Fibroblast of skin of left quadriceps (primary cell): Measurements from ENCODE around the gene KRT23.

Experiments used
- DNase-seq, 2 experiments: peaks; one replicate each; pipeline ENCODE4 v3.0.0-alpha.2; 2013; ENCODE audit warnings: low read depth in 2 of 2

KRT23 gene, protein sequence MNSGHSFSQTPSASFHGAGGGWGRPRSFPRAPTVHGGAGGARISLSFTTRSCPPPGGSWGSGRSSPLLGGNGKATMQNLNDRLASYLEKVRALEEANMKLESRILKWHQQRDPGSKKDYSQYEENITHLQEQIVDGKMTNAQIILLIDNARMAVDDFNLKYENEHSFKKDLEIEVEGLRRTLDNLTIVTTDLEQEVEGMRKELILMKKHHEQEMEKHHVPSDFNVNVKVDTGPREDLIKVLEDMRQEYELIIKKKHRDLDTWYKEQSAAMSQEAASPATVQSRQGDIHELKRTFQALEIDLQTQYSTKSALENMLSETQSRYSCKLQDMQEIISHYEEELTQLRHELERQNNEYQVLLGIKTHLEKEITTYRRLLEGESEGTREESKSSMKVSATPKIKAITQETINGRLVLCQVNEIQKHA

DNA sequence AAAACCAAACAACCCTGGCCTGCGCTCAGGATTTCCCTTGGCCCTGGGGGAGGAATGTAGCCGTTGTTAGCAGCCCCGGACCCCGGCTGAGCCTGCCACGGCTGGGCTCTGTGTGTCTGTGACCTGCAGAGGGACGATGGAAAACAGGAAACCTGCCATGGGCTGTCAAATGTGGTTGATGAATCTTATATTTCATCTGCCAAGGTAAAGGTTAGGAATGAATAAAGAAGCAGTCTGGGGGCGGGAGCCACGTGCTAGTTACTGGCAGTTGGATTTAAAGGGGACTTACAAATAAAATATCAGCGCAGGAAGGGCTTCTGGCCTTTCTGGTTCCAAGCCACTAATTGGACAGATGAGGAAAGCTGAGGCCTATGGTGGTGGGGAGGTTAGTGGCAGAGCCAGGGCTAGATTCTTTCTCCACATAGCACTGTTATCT, at the start of gene KRT23:
TSS of gene KRT23 (minus strand) at position 263 of the 436 bp plus-strand sequence. CDS start 1,043 bp downstream, outside the sequence.
- no peak for DNase-seq

DNA sequence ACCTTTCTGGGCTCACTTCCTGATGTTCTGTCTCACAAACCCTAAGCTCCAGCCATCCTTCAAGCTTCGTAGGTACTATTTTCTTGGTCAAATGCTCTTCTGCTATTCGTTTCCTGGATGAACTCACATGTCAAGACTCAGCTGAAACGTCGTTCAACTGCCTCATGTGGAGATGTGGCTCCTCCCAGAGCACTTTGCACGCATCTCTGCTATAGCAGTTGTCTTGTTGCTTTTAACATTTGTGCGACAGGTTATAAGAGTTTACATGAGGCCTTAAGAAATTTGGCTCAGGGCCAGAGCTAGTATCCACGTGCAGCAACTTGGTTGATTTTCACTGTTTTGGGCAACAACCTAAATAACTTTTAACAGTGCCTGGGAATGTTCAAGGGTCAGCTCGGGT, 49.5 kb upstream of the KRT23 start:
- DNase-seq: no peak

DNA sequence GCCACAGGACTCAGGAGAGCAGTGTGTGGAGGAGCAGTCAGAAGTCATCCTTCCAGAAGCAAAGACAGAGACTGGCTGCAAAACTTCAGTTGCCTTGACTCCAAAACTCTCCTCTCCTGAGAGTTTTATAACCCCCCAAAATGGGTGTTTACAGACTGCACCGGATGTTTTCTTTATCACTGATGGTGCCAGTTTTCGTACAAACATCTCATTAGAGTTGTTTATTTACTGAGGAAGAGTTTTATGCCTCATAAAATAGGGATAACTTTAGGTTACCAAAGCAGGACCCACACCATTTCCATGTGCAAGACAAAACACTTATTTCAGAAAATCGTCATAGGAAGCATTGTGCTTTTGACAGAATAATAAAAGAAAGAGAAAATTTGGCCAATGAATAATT, 46.8 kb upstream of the KRT23 start, which contains the start of gene KRT40:
TSS of gene KRT40 (minus strand) at position 101 of the 400 bp plus-strand sequence. CDS start at position 48, 53 bp downstream.
- no peak for DNase-seq

DNA sequence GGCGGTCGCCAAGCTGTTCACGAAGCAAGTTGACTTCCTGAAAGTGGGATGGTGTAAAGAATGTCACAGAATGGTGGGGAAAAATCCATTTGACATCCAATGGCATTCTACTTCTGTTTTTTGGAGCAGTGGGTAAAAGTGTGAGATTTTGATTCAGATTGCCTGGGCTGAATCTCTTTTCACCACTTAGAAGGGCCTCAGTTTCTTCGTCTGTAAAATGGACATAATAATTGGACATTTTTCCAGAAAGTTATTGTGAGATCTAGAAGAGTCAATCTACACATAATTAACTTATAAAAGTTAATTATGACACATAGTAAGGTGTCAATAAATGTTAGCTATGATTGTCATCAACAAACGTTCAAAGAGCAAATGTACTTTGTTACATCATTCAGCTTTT, 43.7 kb upstream of the KRT23 start:
- DNase-seq: no peak

DNA sequence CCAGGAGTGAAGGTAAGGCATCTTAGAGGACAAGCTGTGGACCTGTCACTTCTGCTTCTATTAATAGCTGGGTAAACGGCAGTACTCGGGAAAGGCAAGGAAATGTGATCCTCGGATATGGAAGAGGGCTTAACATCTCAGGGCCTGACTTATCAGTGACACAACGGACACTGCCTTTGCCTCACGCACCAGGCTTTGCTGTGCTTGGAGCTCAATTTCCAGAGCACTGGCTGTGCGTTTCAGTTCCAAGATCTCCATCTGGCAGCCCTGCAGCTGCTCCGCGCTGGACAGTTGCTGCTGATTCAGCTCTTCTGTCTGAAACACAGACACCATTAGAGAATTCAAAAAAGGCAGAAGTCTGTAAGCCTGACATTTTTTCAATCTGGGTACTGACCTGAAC, 43.1 kb upstream of the KRT23 start:
- DNase-seq: peak; percentile 14 to 17

DNA sequence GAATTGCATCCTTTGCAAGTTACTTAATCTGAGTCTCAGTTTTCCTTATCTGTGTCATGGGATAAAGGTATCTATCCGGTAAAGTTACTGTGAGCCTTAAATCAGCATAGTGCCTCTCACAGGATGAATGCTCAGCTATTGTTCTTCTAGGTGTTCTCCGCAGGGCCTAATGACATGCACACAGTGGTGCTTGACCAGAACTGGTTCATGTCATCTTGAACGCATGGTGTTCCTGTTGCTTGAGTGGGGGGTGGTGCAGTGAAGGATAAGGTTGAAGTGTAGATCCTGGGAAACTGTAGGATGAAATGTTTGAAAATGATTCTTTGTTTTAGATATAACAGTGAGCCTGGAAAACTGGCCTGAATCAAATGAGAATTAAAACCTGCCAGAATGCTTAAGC, 42.7 kb upstream of the KRT23 start:
- DNase-seq: no peak

DNA sequence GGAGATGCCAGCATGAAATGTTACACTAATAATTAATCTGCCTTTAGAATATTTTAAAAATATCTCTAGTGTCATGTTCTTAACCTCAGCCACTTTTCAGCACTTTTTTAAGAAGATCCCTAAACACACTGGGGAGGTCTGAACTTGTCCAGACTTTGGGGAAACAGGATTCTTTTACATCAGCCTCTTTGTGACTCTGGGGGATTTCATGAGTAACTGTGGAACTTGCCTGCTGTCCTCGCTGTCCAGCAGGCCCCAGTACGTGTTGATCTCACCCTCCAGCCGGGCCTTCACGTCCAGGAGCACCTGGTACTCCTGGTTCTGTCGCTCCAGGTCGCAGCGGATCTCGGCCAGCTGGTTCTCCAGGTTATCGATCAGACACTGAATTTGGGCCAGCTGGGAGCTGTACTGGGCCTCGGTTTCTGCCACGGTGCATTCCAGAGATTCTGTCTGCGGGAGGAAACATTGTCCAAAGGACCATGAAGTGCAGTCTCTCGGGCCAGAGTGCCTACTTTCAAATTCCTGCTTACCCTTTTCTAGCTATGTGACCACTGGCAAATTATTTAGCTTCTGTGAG, 41.2 kb upstream of the KRT23 start:
- no peak for DNase-seq

DNA sequence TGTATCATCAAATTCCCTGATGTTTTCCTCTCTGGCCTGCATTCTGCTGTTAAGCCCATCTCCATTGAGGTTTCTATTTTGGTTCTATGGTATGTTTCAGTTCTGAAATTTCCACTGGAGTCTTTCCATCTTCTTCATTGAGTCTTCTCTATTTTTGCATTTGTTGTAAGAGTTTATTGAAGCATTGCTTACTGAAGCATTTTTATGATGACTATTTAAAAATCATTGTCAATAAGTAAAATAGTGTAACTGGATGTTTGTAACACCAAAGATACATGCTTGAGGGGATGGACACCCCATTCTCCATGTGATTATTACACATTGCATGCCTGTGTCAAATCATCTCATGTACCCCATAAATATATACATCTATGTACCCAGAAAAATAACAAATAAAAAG, 38.1 kb upstream of the KRT23 start:
- no peak for DNase-seq

DNA sequence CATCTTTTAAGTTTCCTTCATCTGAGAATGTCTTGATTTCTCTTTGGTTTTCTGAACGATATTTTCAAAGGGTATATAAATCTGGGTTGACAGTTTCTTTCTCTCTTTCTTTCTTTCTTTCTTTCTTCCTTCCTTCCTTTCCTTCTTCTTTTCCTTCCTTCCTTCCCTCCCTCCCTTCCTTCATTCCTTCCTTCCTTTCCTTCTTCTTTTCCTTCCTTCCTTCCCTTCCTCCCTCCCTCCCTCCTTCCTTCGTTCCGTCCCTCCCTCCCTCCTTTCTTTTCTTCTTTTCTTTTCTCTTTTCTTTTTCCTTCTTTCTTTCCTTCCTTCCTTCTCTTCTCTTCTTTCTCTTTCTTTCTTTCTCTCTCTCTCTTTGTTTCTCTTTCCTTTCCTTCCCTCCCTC, 36.9 kb upstream of the KRT23 start:
- no peak for DNase-seq

DNA sequence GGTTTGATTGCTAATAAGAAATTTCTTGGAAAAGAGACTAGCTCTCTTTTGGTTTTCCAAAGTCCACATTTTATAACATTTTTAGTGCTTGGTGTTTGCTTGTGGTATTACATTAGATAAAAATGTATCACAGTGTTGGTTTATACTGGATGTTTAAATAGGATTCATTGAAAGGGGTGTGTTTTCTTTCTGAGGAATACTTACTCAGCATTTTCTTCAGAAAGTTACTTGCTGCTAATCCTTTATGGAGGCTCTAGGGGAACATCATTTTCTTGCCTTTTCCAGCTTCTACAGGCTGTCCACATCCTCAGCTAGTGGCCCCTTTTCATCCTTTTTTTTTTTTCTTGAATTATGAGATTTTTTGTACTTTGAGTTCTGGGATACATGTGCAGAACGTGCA, 30.1 kb upstream of the KRT23 start:
- no peak for DNase-seq

DNA sequence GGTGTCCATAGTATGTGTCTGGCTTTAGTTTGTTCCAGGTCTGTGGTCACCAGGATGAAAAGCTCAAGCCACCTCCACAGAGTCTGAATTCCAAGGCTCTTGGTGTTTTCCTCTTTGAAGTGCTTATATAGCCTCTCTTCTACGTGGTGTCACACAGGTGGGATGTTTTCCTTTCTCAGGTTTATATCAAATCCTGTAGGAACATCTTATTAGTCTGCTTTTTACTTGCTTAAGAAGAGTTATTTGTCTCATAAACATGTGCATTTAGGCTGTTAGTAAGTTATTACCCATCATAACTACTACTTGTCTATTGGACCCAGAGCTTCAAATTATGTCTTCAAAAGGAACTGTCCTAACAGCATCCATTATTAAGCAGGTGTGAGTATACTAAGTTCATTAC, 29.4 kb upstream of the KRT23 start, which contains the start of gene KRT39:
TSS of gene KRT39 (minus strand) at position 101 of the 400 bp plus-strand sequence. CDS start at position 9, 92 bp downstream.
- no peak for DNase-seq

DNA sequence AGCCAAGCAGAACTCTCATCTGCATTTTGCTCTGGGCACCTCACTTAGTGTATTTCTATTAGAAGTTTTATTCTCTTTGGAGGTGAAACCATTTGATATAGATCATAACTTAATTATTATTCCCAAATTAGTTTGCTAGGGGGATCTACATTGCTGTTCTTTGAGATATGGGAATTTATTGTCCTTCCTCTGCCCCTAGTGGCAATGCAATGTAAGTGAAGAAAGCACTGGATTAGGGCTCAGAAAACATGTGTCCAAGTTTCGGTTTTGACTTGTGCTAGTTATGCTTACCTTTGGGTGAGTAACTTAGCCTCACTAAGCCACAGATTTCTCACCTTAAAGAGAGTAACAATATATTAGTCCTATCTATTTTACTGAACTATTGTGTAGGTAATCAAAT, 26.4 kb upstream of the KRT23 start:
- no peak for DNase-seq

DNA sequence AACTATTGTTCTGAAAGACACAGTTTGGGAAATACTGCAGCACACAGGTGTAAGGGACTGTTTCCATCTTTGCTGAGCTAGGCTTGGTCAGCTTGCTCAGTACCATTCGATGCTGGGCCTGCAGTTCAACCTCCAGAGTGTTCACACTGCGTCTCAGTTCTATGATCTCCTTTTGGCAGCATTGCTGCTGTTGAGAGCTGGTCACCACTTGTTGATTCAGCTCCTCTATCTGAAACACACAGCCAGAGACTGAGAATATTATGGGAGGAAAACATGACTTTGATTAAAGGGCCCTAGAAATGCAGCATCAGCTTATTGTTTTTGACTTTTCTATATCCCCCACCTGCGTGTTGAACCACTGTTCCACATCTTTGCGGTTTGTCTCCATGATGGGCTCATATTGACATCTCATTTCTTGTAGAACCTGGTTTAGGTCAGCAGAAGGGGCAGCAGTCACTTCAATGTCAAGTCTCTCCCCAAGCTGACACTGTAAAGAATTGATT, 24.7 kb upstream of the KRT23 start:
- DNase-seq: no peak

DNA sequence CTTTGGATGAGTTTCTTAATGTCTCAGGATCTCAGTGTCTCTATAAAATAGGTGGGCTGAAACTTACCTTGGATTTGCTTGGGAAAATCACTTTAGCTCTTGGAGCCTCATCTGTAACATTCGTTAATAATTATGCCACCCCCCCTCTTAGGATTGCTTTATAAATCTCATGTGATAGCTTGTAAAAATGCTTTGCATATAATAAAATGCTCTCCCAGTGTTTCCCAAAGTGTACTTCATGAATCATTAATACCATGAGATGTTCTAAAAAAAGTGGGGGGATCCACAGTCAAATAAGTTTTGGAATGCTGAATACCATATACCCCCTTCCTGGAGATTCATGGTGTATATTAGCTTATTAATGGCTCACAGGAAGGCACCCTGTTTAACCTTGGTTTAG, 24.1 kb upstream of the KRT23 start:
- no peak for DNase-seq

DNA sequence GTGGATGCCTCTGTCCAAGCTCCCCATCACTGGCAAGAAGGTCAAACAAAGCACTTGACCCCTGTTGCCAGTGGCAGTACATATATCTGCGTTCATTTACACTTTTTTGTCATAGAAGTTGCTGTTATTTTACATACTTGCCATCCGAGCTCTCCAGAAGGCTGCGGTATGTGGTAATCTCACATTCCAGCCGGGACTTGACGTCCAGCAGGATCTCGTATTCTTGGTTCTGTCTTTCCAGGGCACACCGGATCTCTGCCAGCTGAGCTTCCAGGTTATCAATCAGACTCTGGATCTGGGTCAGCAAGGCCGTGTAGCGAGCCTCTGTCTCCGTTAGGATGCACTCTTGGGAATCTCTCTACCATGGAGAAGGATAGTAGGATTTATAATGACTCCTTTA, 22.7 kb upstream of the KRT23 start:
- DNase-seq: no peak

DNA sequence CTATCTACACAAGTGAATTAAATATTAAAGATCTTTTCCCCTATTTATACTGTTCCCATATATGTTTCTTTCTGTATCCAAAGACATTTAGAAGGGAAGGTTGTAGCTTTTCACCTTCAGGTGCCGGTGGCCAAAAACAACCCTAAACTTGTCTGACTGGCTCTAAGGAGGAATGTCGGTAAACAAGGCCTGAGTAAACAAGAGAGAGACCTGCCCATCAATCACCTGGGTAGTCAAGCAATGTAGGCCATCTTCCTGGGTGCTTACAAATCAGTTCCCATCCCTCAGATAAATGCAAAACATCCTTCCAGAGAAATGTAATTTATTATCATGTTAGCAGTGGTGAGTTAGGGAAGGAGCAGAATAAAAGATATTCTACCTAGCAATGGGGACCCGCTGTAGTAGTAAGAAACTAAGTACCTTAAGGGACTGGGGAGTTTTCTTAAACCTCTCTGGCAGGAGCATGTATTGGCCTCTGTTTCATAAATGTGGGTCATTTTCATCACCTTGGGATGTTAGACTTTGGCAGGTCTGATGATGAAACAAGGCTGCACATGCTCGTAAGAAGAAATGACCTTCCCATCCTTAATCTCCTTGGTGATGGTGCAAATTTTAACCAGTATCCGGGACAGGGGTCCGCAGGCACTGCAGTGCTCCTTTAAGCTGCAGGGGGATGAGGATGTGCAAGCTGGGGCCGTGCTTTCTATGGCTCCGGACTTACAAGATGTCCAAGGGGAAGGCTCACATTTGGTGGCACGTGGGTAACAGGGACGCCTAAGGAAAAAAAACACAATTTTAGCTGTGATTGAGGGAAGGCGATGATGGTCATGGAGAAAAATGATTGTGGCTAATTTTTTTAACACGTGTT, 20.9 kb upstream of the KRT23 start:
- no peak for DNase-seq

DNA sequence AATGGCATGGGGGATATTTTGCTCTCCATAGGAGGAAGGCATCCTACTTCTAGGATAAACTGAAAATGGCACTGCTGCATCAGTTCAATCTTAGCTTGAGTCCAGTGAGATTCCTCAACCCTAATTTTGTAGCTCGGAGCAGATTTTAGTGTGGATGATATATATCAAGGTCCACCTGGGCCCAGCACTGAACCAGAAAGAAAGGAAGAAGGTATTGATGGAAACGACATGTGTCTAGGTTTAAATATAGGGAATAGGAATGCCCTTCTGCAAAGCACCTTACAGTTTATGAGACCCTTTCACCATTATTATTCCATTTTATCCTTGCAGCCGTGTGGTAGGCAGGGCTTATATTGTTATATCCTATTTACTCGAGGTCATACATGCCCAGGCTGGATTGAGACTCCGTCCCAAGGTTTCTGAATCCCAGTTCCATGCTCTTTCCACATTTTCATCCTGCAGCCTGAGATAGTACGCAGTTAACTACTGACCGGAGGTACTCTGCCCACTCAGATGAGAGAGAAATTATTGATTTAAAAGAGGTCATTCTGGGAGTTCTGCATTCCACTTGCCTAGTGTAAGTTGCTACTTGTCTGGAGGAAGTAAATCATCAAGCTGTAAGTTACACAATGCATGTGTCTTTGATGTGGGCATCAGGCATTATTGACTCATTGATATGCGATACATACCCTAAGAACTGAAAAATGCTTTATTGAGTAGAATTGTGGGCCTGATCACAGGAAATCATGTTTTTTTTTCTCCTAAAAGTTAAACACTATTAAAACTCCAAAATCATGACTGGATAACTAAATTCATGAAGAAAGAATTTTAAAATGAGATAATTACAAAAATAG, 19.2 kb upstream of the KRT23 start:
- peak; percentile 93 to 94 for DNase-seq

DNA sequence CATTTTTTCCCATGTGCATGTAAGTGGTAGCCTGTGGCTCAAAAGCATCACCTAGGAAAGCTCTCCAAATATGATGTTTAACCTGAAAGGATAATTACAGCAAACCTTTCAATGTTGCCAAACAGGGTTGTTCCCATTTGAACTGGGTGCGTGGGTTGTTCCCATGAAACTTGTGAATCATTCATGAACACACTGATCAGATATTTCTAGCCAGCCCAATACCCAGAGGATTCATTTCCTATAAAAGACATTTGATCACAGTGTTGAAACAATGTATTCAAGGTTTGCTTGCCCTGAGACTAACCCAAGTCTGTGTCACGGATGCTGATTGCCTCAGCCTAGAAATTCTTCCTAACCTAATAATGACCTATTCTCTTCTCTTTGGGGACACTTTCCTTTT, 16.4 kb upstream of the KRT23 start:
- peak; percentile 70 to 73 for DNase-seq

DNA sequence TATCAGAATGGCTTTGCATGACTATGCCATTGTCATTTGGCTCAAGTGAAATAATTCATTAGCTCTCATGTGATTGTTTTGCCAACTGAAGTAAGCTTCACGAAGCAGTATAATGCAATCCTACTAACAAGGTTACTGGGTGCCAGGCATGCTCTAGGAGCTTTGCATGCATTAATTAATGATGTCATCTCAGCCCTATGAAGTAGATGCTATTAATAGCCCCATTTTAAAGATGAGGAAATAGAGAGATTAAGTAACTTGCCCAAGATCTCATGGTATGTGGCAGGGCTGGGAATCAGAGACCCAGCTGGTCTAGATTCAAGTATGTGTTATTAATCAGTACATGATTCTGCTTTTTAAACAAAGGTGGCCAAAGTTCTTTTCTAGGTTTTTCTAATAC, 15.2 kb upstream of the KRT23 start:
- DNase-seq: peak; percentile 77 to 82

DNA sequence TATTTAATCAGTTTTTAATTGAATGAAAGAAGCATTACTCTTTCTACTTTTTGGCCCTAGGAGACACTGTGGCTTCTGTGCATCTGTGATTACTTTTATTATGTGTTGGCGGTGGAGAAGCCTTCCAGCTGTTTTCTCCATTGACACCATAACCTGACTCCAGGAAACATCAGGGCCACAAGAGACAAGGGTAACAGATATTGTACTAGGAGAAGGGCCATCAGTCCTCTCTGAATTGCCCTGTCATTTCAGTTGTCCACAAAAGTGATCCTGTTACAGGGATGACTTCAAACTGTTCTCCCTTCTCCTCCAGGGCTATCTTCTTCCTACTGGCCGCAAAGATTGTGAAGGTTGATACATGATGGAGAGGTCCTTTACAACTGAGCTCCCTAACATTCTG, 14.7 kb upstream of the KRT23 start:
- no peak for DNase-seq

DNA sequence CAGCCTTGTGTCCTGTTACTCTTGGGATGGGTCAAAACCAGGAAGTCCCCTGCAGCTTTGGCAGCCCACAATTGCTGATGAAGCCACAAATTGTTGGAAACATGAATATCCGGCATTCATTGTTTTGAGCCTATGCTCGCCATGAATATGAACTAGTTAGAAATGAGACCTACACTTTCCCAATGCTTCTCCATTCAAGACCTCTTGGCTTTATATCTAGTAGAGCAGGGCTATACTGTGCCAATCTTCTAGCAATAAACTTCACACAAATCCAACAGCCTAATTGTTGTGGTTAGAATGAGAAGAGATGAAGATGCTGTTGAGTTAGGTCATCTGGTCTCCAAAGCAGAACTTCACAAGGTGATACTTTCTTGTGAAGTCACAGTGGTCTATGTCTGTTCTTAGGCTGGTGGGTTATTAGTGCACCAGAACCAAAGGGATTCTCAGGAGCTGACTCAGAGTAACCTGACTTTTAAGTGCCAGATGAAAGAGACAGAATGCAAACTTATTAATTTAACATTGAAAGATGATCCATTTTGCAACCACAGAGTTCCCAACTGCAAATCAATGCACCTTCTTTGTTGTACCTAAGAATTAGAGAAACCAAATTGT, 13.7 kb upstream of the KRT23 start:
- DNase-seq: no peak
